Body of pancreas (tissue), 4 donors: ENCODE data around the gene SOX18. TPM values are rescaled to one million over a fixed set of nuclear protein-coding genes. Genes with fewer than 3 reads are reported as not detected.
A peak's percentile ranks its signal among the peaks of the same experiment; 100 is the strongest.

Experiments
- ATAC-seq: fragments of 150-250 bp; one replicate; pipeline ENCODE4 v1.9.1; 2016
- DNase-seq, 4 donors: peaks; one replicate each; pipeline ENCODE4 v3.0.0-alpha.2; 2019
- H3K27ac ChIP-seq, 4 donors: fragments of 200-600 bp; sonication (generic); 1 replicate in 3 of 4; 2 replicates in 1 of 4; pipeline versions ENCODE4 v1.5.1 to v1.6.1; 2016 to 2019; ENCODE audit warnings: mild to moderate bottlenecking in 1 of 4, mixed read lengths in 1 of 4, moderate library complexity in 1 of 4
- H3K27me3 ChIP-seq, 2 donors: fragments of 200-600 bp; sonication (generic); one replicate each; pipeline ENCODE4 v1.6.0; 2016; ENCODE audit warnings: mild to moderate bottlenecking in 1 of 2
- H3K36me3 ChIP-seq, 2 donors: fragments of 200-600 bp; sonication (generic); replicated peaks in 1 of 2; 2 replicates each; pipeline ENCODE4 v1.5.1; 2016; ENCODE audit warnings: low read depth in 2 of 2; ENCODE audit not compliant: insufficient read depth in 1 of 2
- H3K4me1 ChIP-seq: fragments of 200-600 bp; sonication (generic); one replicate; pipeline ENCODE4 v1.6.0; 2016
- H3K4me3 ChIP-seq, 2 donors: fragments of 200-600 bp; sonication (generic); 1 replicate in 1 of 2; 2 replicates in 1 of 2; pipeline ENCODE4 v1.5.1; 2016 to 2019
- H3K9me3 ChIP-seq, 3 donors: fragments of 200-600 bp; sonication (generic); 1 replicate in 2 of 3; 2 replicates in 1 of 3; pipeline ENCODE4 v1.5.1; 2016
- CTCF ChIP-seq, 7 experiments: fragments of 450-650 bp in 4 of 7; fragments of 200-600 bp in 3 of 7; sonication (generic) in 3 of 7; IDR thresholded peaks; one replicate each; pipeline ENCODE4 v1.5.1; 2016 to 2019; ENCODE audit warnings: antibody characterized with exemption in 7 of 7
- POLR2A ChIP-seq, 3 donors: fragments of 450-650 bp; IDR thresholded peaks; one replicate each; pipeline ENCODE4 v1.6.1; 2016; ENCODE audit warnings: antibody characterized with exemption in 3 of 3, mild to moderate bottlenecking in 2 of 3
- WGBS, 2 donors: methylation state at CpG; one replicate each; pipeline ENCODE4 v1.1.5; 2017; 5-methylcytosine and 5-hydroxymethylcytosine counted together
- intact Hi-C: fragments of 100-400 bp; cut with DNase I; formaldehyde crosslinking; loops from one replicate; pipeline ENCODE4 v1.15.1; 2023
- total RNA-seq, 2 donors: library from RNA; depleted of rRNA; stranded (reverse); fragments of >200 nt; gene quantifications; one replicate each; pipeline ENCODE4 v1.1.0, GENCODE V29; 2016

The SOX18 gene
- total RNA-seq, 2 donors from 2014 or later: 6.5 to 17.1 TPM

GRCh38 chr20:64038224-64038564 lies 11.2 kb downstream of the SOX18 start:
- peaks cover 0 to 5% of the 10 kb centered on the region in 2 donors for H3K27me3 ChIP-seq
- ATAC-seq (peak; percentile 30), DNase-seq (peak in 1 of 4 donors; percentile 34)
- H3K27ac ChIP-seq: peak overlapping the region in 2 of 4 donors; percentile 67 to 82
- WGBS, 2 donors: 0 to 1% methylated on average over 1 to 21 of the region's 30 CpGs
- TF ChIP-seq CTCF (IDR thresholded peaks at IDR 0.05) (no peak), POLR2A (IDR thresholded peaks at IDR 0.05) (no peak)
- intact Hi-C loops: loop anchor here (5.0 kb wide), 1 partner anchor 79 kb away; no protein-coding TSS in a partner anchor
- no peak overlapping the region for H3K4me3 ChIP-seq
- H3K36me3 ChIP-seq: peaks cover 0 to 3% of the 10 kb centered on the region in 2 donors
- H3K4me1 ChIP-seq: peaks cover 34% of the 10 kb centered on the region
- H3K9me3 ChIP-seq: no peaks in the 10 kb centered on the region

DNA sequence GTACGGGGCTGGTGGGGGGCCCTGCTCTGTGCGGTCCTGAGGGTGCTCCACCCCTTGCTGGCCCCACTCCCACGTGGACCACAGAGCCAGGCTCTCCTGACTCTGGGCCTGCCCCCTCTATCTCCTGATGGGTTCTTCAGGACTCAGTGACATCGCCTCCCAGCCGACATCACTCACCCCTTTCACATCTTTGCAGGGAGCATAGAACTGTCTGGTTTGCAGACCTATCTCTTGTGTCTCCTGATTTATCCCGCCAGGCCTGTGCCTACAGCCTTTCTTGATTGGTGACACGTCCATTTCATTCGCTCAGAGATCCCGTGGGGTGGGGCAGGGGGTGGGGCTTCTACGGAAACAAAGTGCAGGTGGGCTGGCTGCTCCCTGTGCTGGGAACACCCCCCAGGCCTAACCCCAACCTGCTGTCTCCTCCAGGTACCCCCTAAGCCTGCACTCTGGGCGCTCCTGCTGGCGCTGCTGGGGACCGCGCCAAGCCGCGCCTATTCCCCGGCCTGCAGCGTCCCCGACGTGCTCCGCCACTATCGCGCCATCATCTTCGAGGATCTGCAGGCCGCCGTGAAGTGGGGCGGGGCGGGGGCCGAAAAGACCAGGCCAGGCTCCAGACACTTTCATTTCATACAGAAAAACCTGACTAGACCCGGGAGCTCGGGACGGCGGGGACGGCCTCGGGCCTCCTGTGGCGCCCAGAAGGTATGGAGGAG lies 11.8 kb downstream of the SOX18 start:
- peaks cover 34% of the 10 kb centered on the region for H3K4me1 ChIP-seq
- H3K36me3 ChIP-seq: peaks cover 0 to 5% of the 10 kb centered on the region in 2 donors
- ATAC-seq (no peak), DNase-seq (no peak)
- intact Hi-C loops: loop anchor here (5.0 kb wide), 1 partner anchor 80 kb away; no protein-coding TSS in a partner anchor
- 8 to 16% methylated on average over 19 to 36 of the region's 36 CpGs for WGBS, 2 donors
- no peak for TF ChIP-seq CTCF (IDR thresholded peaks at IDR 0.05)
- no peak for TF ChIP-seq POLR2A (IDR thresholded peaks at IDR 0.05)
- H3K27me3 ChIP-seq: peaks cover 0 to 5% of the 10 kb centered on the region in 2 donors
- no peaks in the 10 kb centered on the region for H3K9me3 ChIP-seq
- H3K4me3 ChIP-seq: no peak overlapping the region
- no peak overlapping the region for H3K27ac ChIP-seq

DNA sequence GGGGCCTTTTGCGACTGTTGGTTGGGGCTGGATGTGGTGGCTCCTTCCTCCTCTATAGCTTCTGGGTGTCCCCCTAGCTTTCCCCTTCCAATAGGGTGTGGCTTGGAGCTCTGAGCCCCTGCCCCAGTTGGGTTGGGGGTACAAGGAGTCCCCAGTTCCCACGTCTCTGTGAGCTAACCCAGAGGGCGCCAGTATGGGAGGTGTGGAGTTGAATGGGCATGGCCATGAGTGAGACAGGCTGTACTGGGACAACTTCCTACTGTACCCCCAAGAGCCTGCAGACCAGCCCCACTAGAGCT lies 12.3 kb downstream of the SOX18 start:
- Histone ChIP-seq H3K9me3 (no peaks in the 10 kb centered on the region), H3K27ac (no peak overlapping the region), H3K27me3 (peaks cover 0 to 2% of the 10 kb centered on the region in 2 donors), H3K4me3 (no peak overlapping the region), H3K4me1 (peaks cover 31% of the 10 kb centered on the region), H3K36me3 (peaks cover 0 to 10% of the 10 kb centered on the region in 2 donors)
- 67 to 69% methylated on average over 1 to 3 of the region's 3 CpGs for whole genome bisulfite sequencing, 2 donors
- no peak for TF ChIP-seq POLR2A (IDR thresholded peaks at IDR 0.05)
- no peak for TF ChIP-seq CTCF (IDR thresholded peaks at IDR 0.05)
- DNase-seq (no peak), ATAC-seq (no peak)
- intact Hi-C loops: loop anchor here (5.0 kb wide), 1 partner anchor 80 kb away; no protein-coding TSS in a partner anchor

DNA sequence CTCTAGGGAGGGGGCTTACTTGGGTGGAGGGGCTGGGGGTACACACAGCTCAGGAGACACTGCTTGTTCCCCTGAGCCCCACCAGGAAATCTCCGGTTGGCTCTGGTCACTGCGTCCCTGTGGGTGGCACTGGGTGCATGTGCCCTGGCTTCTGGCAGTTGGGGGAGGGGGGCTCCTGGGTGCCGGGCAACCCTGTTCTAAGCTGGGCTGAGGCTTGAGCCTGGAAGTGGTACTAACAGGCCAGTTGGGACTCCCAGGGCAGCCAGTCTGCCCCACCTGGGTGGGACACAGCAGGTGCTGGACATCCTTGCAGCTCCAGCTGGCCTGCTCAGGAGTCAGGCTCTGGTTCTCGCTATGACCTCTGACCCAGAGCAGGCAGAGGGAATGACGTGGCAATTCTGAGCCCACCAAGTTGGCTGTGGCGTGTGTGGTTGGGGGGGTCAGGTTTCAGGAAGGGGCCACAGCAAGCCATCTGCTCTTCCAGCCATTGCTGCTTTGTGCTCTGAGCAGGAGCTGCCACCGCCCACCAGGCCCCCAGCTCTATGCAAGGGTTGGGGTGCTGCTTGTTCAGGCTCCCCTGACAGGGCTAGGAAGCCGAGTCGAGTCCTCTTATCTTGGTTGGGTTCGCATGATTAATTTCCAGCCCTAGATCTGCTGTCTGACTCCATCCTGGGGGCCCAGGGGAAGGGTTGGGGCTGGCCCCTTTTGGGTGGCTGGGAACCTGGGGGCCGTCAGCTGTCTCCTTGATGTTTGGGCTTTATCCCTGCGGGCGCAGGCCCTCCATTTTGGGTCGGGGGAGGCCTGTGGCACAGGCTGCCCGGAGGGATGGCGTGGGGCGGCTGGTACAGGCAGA lies 12.9 kb downstream of the SOX18 start:
- peaks cover 0 to 11% of the 10 kb centered on the region in 2 donors for H3K36me3 ChIP-seq
- H3K4me1 ChIP-seq: peaks cover 28% of the 10 kb centered on the region
- TF ChIP-seq CTCF (IDR thresholded peaks at IDR 0.05) (no peak), POLR2A (IDR thresholded peaks at IDR 0.05) (no peak)
- H3K9me3 ChIP-seq: no peaks in the 10 kb centered on the region
- H3K27ac ChIP-seq: no peak overlapping the region
- DNase-seq (no peak), ATAC-seq (no peak)
- intact Hi-C loops: loop anchor here (5.0 kb wide), 1 partner anchor 81 kb away; no protein-coding TSS in a partner anchor
- no peaks in the 10 kb centered on the region for H3K27me3 ChIP-seq
- no peak overlapping the region for H3K4me3 ChIP-seq
- WGBS, 2 donors: 60 to 79% methylated on average over 6 to 17 of the region's 17 CpGs
